ENCODE data around the gene FTL.

The FTL gene

GRCh38 chr19:48958006-48958405 lies 7.1 kb upstream of the FTL start:
- no peak for ATAC-seq
- TF ChIP-seq, protein P1, sequence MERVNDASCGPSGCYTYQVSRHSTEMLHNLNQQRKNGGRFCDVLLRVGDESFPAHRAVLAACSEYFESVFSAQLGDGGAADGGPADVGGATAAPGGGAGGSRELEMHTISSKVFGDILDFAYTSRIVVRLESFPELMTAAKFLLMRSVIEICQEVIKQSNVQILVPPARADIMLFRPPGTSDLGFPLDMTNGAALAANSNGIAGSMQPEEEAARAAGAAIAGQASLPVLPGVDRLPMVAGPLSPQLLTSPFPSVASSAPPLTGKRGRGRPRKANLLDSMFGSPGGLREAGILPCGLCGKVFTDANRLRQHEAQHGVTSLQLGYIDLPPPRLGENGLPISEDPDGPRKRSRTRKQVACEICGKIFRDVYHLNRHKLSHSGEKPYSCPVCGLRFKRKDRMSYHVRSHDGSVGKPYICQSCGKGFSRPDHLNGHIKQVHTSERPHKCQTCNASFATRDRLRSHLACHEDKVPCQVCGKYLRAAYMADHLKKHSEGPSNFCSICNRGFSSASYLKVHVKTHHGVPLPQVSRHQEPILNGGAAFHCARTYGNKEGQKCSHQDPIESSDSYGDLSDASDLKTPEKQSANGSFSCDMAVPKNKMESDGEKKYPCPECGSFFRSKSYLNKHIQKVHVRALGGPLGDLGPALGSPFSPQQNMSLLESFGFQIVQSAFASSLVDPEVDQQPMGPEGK (CRISPR knock-in tag; IDR thresholded peaks at IDR 0.05; ENCODE audit: borderline replicate concordance) = no peak
- TF ChIP-seq CSDC2 (CRISPR knock-in tag; IDR thresholded peaks at IDR 0.05) (no peak), ZFP30 (CRISPR knock-in tag; IDR thresholded peaks at IDR 0.05) (no peak), ZFP3 (CRISPR knock-in tag; IDR thresholded peaks at IDR 0.05) (no peak), BACH2 (CRISPR knock-in tag; IDR thresholded peaks at IDR 0.05; ENCODE audit: borderline replicate concordance) (no peak), TCF4 (CRISPR knock-in tag; IDR thresholded peaks at IDR 0.05; ENCODE audit: borderline replicate concordance) (no peak), TSHZ2 (CRISPR knock-in tag; IDR thresholded peaks at IDR 0.05) (no peak), PPARA (CRISPR knock-in tag; IDR thresholded peaks at IDR 0.05; ENCODE audit: borderline replicate concordance) (no peak), ZNF565 (CRISPR knock-in tag; conservative IDR thresholded peaks at IDR 0.05; ENCODE audit: low read depth) (no peak), RARB (CRISPR knock-in tag; IDR thresholded peaks at IDR 0.05) (no peak), ARNTL (CRISPR knock-in tag; IDR thresholded peaks at IDR 0.05; ENCODE audit: borderline replicate concordance, low read depth) (no peak), ZNF8 (CRISPR knock-in tag; IDR thresholded peaks at IDR 0.05) (no peak), SNAI2 (CRISPR knock-in tag; IDR thresholded peaks at IDR 0.05) (no peak), ZC3H10 (CRISPR knock-in tag; IDR thresholded peaks at IDR 0.05) (no peak)
- TF ChIP-seq, protein P2, sequence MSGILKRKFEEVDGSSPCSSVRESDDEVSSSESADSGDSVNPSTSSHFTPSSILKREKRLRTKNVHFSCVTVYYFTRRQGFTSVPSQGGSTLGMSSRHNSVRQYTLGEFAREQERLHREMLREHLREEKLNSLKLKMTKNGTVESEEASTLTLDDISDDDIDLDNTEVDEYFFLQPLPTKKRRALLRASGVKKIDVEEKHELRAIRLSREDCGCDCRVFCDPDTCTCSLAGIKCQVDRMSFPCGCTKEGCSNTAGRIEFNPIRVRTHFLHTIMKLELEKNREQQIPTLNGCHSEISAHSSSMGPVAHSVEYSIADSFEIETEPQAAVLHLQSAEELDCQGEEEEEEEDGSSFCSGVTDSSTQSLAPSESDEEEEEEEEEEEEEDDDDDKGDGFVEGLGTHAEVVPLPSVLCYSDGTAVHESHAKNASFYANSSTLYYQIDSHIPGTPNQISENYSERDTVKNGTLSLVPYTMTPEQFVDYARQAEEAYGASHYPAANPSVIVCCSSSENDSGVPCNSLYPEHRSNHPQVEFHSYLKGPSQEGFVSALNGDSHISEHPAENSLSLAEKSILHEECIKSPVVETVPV (CRISPR knock-in tag; IDR thresholded peaks at IDR 0.05) = no peak
- TF ChIP-seq, protein P3, sequence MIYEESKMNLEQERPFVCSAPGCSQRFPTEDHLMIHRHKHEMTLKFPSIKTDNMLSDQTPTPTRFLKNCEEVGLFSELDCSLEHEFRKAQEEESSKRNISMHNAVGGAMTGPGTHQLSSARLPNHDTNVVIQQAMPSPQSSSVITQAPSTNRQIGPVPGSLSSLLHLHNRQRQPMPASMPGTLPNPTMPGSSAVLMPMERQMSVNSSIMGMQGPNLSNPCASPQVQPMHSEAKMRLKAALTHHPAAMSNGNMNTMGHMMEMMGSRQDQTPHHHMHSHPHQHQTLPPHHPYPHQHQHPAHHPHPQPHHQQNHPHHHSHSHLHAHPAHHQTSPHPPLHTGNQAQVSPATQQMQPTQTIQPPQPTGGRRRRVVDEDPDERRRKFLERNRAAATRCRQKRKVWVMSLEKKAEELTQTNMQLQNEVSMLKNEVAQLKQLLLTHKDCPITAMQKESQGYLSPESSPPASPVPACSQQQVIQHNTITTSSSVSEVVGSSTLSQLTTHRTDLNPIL (CRISPR knock-in tag; IDR thresholded peaks at IDR 0.05; ENCODE audit: low read depth) = no peak

- ATAC-seq = no peak
- TF ChIP-seq TOX (CRISPR knock-in tag; IDR thresholded peaks at IDR 0.05; ENCODE audit: borderline replicate concordance) = no peak
- TF ChIP-seq GLIS3 (CRISPR knock-in tag; IDR thresholded peaks at IDR 0.05) = no peak
- no peak for TF ChIP-seq ZFP3 (CRISPR knock-in tag; IDR thresholded peaks at IDR 0.05)
- TF ChIP-seq BACH2 (CRISPR knock-in tag; IDR thresholded peaks at IDR 0.05; ENCODE audit: borderline replicate concordance) = no peak
- TF ChIP-seq ZNF70 (CRISPR knock-in tag; IDR thresholded peaks at IDR 0.05) = no peak
- TF ChIP-seq, protein P2 (CRISPR knock-in tag; IDR thresholded peaks at IDR 0.05) = no peak
- no peak for TF ChIP-seq RARB (CRISPR knock-in tag; IDR thresholded peaks at IDR 0.05)
- TF ChIP-seq ARNTL (CRISPR knock-in tag; IDR thresholded peaks at IDR 0.05; ENCODE audit: borderline replicate concordance, low read depth) = no peak
- no peak for TF ChIP-seq ISL1 (CRISPR knock-in tag; IDR thresholded peaks at IDR 0.05)
- no peak for TF ChIP-seq PPARA (CRISPR knock-in tag; IDR thresholded peaks at IDR 0.05; ENCODE audit: borderline replicate concordance)
- no peak for TF ChIP-seq ZFP30 (CRISPR knock-in tag; IDR thresholded peaks at IDR 0.05)
- TF ChIP-seq OSR1 (CRISPR knock-in tag; IDR thresholded peaks at IDR 0.05) = no peak
- no peak for TF ChIP-seq POU6F1 (CRISPR knock-in tag; IDR thresholded peaks at IDR 0.05; ENCODE audit: borderline replicate concordance, low read depth)
- TF ChIP-seq ZC3H10 (CRISPR knock-in tag; IDR thresholded peaks at IDR 0.05) = no peak
- TF ChIP-seq TSHZ2 (CRISPR knock-in tag; IDR thresholded peaks at IDR 0.05) = no peak
- TF ChIP-seq, protein P1 (CRISPR knock-in tag; IDR thresholded peaks at IDR 0.05; ENCODE audit: borderline replicate concordance) = no peak
Measured at GRCh38 chr19:48959341-48960239, 5.5 kb upstream of the FTL start.

Data from SK-N-SH treated with all-trans-retinoic acid at 6 μM for 48 hours (cell line).